ELR (cell line): ENCODE data around the gene ATF7IP2.
A peak's percentile ranks its signal among the peaks of the same experiment; 100 is the strongest.
"Not testable (repeated sequence)": the region's sequence is repeated elsewhere in the genome, so short reads cannot be mapped to it uniquely, and the experiment has no call there.

Experiments
- DNase-seq: peaks from one replicate; pipeline ENCODE4 v3.0.0-alpha.2; 2015; ENCODE audit warnings: low read depth

Gene ATF7IP2

GRCh38 chr16:10452208-10453158 lies 66.6 kb downstream of the ATF7IP2 start:
- not testable (repeated sequence) for DNase-seq

- no peak for DNase-seq
Measured at GRCh38 chr16:10453159-10453510, 67.3 kb downstream of the ATF7IP2 start.

- no peak for DNase-seq
Measured at GRCh38 chr16:10465821-10466220, 80.0 kb downstream of the ATF7IP2 start.

DNA sequence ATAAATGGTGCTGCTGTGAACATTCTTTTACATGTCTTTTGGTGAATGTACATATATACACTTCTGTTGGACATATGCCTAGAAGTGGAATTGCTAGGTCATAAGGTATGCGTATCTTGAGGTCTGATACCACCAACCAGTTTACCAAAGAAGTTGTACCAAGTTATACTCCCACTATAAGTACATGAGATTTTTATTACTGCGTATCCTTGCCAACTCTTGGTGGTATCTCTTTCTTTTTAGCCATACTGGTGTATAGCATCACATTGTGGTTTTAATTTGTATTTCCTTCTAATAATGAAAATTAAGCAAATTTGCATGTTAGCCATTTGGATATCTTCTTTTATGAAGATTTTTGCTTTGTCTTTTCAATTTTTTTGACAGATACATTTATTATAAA lies 80.5 kb downstream of the ATF7IP2 start:
- DNase-seq: no peak

DNA sequence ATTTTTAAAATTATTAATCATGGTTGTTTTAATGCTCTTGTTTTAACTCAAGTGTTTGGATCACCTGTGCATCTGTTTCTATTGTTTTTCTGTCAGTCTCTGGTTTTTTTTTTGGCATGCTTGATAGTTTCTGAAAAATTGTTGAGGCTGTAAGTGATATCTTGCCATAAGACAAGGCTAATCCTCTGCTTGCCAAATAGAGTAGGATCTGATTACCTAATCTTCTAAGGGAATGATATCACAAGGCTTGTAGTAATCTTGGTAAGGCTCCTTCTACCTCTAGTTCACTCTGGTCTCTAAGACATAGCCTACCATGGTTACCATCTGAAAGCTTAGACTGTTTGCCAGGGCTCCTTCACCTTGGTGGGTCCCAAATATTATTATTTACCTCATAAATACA lies 81.0 kb downstream of the ATF7IP2 start:
- DNase-seq: no peak

DNA sequence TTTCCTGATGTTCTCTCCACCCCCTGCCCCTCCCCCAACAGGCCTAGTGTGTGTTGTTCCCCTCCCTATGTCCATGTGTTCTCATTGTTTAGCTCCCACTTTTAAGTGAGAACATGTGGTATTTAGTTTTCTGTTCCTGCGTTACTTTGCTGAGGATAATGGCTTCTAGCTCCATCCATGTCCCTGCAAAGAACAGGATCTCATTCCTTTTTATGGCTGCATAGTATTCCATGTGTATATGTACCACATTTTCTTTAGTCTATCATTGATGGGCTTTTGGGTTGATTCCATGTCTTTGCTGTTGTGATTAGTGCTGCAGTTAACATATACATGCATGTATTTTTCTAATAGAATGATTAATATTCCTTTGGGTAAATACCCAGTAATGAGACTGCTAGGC lies 90.8 kb downstream of the ATF7IP2 start:
- DNase-seq: not testable (repeated sequence)

DNA sequence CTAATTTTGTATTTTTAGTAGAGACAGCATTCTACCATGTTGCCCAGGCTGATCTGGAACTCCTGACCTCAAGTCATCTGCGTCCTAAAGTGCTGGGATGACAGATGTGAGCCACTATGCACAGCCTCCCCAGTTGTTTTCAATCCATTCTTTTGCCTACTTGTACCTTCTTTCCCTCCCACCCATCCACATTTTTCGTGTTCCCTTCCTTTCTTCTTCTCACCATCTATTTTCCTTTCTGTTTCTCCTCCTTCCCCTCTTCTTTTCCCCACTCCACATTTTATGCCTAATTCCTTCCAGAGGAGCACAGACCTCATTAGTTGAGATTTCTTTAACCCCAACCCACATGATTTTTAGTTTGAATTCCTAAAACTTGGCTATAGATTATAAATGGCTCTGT lies 94.3 kb downstream of the ATF7IP2 start:
- DNase-seq: no peak

DNA sequence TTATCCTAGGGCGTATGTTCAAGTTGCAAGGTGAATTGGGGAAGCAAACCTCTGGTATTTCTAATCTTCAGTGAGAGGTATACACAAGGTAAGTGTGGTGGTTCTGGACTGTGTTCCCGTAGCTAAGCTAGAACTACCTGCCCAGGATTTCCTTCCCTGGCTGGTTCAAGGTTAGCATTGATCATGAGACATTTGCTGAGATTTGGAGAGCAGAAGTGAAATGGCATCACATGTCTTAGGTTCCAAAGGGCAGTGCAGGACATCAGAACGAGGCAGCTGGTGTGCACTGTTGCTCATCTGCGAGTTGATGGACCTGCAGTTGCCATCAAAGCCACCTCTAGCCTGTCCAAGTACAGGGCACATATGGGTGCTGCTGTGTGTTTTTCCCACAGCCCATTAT lies 99.3 kb downstream of the ATF7IP2 start:
- no peak for DNase-seq

- no peak for DNase-seq
Measured at GRCh38 chr16:10485698-10486382, 100.0 kb downstream of the ATF7IP2 start.

DNA sequence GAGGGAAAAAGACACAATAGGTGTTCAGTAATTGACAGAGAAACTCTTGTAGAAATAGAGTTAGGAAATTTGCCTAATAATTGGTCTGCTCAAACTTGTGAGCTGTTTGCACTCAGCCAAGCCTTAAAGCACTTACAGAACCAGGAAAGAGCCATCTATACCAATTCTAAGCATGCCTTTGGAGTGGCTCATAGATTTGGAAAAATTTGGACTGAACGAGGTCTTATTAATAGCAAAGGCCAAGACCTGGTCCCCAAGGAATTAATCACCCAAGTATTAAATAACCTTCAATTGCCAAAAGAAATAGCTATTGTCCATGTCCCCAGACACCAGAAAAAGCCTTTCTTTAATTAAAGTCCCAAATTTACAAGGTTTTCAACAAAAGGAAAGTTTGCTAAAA lies 104.3 kb downstream of the ATF7IP2 start:
- no peak for DNase-seq

GRCh38 chr16:10493276-10493675 lies 107.4 kb downstream of the ATF7IP2 start:
- no peak for DNase-seq

DNA sequence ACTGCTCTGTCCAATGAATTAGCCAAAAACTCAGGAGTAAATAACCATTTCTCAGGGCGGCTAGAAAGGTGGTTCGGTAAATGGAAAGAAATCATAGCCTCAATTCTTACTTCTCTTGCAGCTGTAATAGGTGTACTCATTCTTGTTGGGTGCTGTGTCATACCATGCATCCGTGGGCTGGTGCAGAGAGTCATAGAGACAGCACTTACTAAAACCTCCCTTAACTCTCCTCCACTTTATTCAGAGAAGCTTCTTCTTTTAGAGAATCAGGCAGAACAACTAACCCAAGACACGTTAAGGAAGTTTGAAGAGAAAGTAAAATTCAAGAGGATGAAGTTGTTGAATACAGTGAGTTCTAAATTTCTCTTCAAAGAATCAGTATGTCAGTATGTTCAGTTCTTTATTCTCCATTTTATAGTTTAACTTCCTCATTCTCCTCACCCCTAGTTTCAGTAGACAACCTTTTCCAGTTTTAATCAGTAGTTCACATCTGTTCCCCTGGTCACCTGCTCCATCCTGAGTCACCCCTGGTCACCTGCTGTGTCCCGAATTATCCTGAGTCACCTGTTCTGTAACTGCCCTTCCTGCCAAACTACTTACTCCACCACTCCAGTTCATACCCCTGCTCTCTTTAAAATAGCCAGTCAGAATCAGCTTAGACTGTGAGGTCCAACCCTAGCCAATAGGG lies 108.6 kb downstream of the ATF7IP2 start:
- no peak for DNase-seq

GRCh38 chr16:10495031-10495345 lies 109.1 kb downstream of the ATF7IP2 start:
- no peak for DNase-seq

- no peak for DNase-seq
Measured at GRCh38 chr16:10497132-10498101, 111.6 kb downstream of the ATF7IP2 start.

DNA sequence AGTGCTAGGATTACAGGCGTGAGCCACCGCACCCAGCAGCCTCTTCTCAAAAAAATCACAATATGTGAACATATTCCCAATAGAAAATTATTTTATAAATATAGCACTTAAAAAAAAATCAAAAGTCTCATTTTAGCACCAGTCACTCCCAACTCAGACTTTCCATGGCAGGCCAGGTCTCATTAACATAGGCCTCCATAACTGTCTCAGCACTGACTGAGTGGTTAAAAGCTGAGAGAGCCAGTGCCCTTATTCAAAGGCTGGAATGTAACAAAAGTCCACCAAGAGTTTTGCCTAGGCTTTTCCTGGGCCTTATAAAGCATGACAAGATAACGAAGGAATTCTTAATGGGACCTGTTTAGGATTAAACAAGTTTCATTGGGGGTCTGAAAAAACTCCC lies 114.7 kb downstream of the ATF7IP2 start:
- no peak for DNase-seq

GRCh38 chr16:10501016-10501607 lies 115.3 kb downstream of the ATF7IP2 start:
- no peak for DNase-seq

GRCh38 chr16:10502776-10503175 lies 116.9 kb downstream of the ATF7IP2 start:
- DNase-seq: no peak

DNA sequence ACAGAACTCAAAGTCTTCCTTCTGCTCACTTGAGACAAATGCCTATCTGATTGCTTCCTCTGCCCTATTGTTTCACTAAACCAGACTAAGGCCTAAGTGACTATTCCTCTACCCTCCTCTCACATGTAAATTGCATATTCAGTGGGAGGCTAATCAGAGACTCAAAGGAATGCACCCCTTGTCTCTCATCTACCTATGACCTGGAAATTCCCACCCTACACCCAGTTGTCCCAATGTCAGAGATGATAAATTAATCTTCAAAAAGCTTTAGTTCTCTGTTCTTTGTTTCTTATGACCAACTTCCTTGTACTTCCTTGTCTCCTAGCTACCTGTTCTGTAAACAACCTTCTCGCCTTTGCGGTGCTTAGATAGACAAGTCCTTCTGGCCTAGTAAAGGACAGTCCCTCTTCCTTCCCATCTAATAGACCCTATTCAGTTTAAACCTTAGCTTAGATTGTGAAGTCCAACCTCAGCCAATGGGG lies 118.6 kb downstream of the ATF7IP2 start:
- no peak for DNase-seq

DNA sequence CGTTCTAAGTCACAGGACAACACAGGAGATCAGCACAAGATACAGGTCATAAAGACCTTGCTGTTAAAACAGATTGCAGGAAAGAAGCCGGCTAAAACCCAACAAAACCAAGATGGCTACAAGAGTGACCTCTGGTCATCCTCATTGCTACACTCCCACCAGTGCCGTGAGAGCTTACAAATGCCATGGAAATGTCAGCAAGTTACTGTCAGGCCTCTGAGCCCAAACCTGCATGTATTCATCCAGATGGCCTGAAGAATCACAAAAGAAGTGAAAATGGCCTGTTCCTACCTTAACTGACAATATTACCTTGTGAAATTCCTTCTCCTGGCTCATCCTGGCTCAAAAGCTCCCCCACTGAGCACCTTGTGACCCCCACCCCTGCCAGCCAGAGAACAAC lies 119.4 kb downstream of the ATF7IP2 start:
- not testable (repeated sequence) for DNase-seq

- DNase-seq: peak; percentile 74
Measured at GRCh38 chr16:10509534-10510025, 123.7 kb downstream of the ATF7IP2 start.

- no peak for DNase-seq
Measured at GRCh38 chr16:10510279-10510678, 124.4 kb downstream of the ATF7IP2 start.
